MCF 10A (cell line): ENCODE measurements around the gene CHADL. TPM values are rescaled to one million over a fixed set of nuclear protein-coding genes. Genes with fewer than 3 reads are reported as not detected.

Experiments
- BruUV-seq: library from RNA; stranded (reverse); fragments of 400-500 nt; replicated peaks from 2 replicates; lab custom pipeline; 2021; lab: Mats Ljungman, UMichigan
- CTCF ChIA-PET: fragments of 300-600 bp; sonication (Branson Sonifier 250); formaldehyde crosslinking; extraction: SDS; loops from one replicate; lab custom pipeline; 2021; ENCODE audit warnings: antibody characterized with exemption, inconsistent platforms; lab: Yijun Ruan, JAX
- POLR2A ChIA-PET: fragments of 300-600, 350-650 bp; sonication (Branson Sonifier 250); formaldehyde crosslinking; extraction: SDS; loops from one replicate; lab custom pipeline; 2020; ENCODE audit warnings: antibody characterized with exemption, inconsistent platforms; lab: Yijun Ruan, JAX
- DNase-seq: peaks from one replicate; pipeline ENCODE4 v3.0.0-alpha.2; 2018; ENCODE audit not compliant: unreplicated experiment
- H3K27ac Mint-ChIP-seq: one replicate; pipeline ENCODE4 v1.8.0; 2022; ENCODE audit warnings: mild to moderate bottlenecking, low read depth, mixed read lengths; ENCODE audit not compliant: unreplicated experiment
- H3K27me3 Mint-ChIP-seq: one replicate; pipeline ENCODE4 v1.8.0; 2022; ENCODE audit warnings: mixed read lengths; ENCODE audit not compliant: insufficient read depth, unreplicated experiment
- H3K36me3 Mint-ChIP-seq: one replicate; pipeline ENCODE4 v1.8.0; 2022; ENCODE audit warnings: mild to moderate bottlenecking, moderate library complexity, mixed read lengths; ENCODE audit not compliant: insufficient read depth, unreplicated experiment
- H3K4me1 Mint-ChIP-seq: one replicate; pipeline ENCODE4 v1.8.0; 2022; ENCODE audit warnings: mixed read lengths; ENCODE audit not compliant: insufficient read depth, unreplicated experiment
- H3K4me3 Mint-ChIP-seq: one replicate; pipeline ENCODE4 v1.8.0; 2022; ENCODE audit warnings: mild to moderate bottlenecking, moderate library complexity, mixed read lengths; ENCODE audit not compliant: unreplicated experiment
- H3K9me3 Mint-ChIP-seq: one replicate; pipeline ENCODE4 v1.8.0; 2022; ENCODE audit warnings: mixed read lengths; ENCODE audit not compliant: unreplicated experiment
- intact Hi-C: fragments of 100-400 bp; cut with micrococcal nuclease; formaldehyde crosslinking; loops from 2 replicates; pipeline ENCODE4 v1.14.1; 2022
- total RNA-seq: library from RNA; stranded (reverse); gene quantifications from 2 replicates; pipeline ENCODE4 v1.2.3, GENCODE V29; 2022
- TF ChIP-seq, protein P1 (sequence below): fragments of 200-600 bp; IDR thresholded peaks from one replicate; pipeline ENCODE4 v1.8.0; 2022; ENCODE audit warnings: antibody characterized with exemption, mild to moderate bottlenecking; ENCODE audit not compliant: unreplicated experiment

Gene CHADL
- total RNA-seq, 1 experiment from 2014 or later: 0.51 TPM

- no TSS peak for BruUV-seq
- DNase-seq: no peak
- POLR2A ChIA-PET: interaction anchor here (1.0 kb wide), 1 partner anchor 9 kb away, joined by 3 read pairs; no protein-coding TSS in a partner anchor
Measured at GRCh38 chr22:41241133-41241676, 474 bp upstream of the CHADL start.

DNA sequence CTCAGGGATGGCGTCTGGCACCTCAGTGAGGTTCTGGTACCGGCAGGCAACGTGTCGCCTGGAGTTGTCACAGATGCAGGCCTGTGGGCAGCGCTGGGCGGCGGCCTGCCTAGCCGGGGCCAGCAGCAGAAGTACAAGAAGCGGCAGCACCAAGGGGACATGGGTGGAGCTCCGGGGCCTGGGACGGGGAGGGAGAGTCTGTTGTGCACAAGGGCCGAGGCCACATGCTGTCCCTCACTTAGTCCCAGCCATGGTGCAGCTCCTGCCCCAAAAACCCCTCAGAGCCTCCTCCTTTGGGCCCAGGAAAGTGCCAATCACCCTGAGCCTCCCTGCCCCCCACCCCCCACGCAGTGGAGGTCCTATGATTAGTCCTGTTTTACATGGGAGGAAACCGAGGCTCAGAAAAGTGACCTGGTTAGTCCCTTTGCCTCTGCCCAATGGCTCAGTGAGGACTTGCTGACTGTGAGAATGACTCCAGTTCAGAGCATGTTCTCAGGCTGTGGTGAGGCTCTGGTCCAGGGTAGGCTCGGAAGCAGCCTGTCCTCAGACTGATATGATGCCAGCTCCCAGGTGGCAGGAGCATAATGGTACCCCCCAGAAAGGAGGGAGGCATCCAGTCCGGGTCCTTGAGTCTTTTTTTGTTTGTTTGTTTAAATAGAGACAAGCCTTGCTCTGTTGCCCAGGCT, 1.1 kb downstream of the CHADL start:
- Mint-ChIP-seq H3K36me3 (no peaks in the 10 kb centered on the region), H3K9me3 (no peaks in the 10 kb centered on the region), H3K27me3 (no peaks in the 10 kb centered on the region), H3K27ac (no peak overlapping the region), H3K4me1 (no peaks in the 10 kb centered on the region), H3K4me3 (no peak overlapping the region)
- intact Hi-C loops: no loop called here
- ChIA-PET CTCF (no interaction called here), POLR2A (interaction anchor here (1.4 kb wide), 1 partner anchor 9 kb away, joined by 3 read pairs; no protein-coding TSS in a partner anchor)
- DNase-seq: no peak
- TF ChIP-seq, protein P1, sequence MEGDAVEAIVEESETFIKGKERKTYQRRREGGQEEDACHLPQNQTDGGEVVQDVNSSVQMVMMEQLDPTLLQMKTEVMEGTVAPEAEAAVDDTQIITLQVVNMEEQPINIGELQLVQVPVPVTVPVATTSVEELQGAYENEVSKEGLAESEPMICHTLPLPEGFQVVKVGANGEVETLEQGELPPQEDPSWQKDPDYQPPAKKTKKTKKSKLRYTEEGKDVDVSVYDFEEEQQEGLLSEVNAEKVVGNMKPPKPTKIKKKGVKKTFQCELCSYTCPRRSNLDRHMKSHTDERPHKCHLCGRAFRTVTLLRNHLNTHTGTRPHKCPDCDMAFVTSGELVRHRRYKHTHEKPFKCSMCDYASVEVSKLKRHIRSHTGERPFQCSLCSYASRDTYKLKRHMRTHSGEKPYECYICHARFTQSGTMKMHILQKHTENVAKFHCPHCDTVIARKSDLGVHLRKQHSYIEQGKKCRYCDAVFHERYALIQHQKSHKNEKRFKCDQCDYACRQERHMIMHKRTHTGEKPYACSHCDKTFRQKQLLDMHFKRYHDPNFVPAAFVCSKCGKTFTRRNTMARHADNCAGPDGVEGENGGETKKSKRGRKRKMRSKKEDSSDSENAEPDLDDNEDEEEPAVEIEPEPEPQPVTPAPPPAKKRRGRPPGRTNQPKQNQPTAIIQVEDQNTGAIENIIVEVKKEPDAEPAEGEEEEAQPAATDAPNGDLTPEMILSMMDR: no peak
- no TSS peak for BruUV-seq

More at GRCh38 chr22:41241133-41241676, 474 bp upstream of the CHADL start:
- intact Hi-C loops: no loop called here
- Mint-ChIP-seq H3K4me3 (no peak overlapping the region), H3K27me3 (no peaks in the 10 kb centered on the region), H3K36me3 (peaks cover under 1% of the 10 kb centered on the region), H3K27ac (no peak overlapping the region), H3K9me3 (no peaks in the 10 kb centered on the region), H3K4me1 (no peaks in the 10 kb centered on the region)
- TF ChIP-seq, protein P1: no peak
- CTCF ChIA-PET: interaction anchor here (0.6 to 1.0 kb wide), 2 partner anchors 290 to 987 kb away, joined by 3 read pairs; no protein-coding TSS in a partner anchor

GRCh38 chr22:41238570-41239442, 1.9 kb downstream of the CHADL start:
- H3K27ac Mint-ChIP-seq: no peak overlapping the region
- no peaks in the 10 kb centered on the region for H3K36me3 Mint-ChIP-seq
- CTCF ChIA-PET: interaction anchor here (0.6 to 4.1 kb wide), 4 partner anchors 9 to 408 kb away, joined by 3 to 37 read pairs (median 4); no protein-coding TSS in a partner anchor
- no peak for DNase-seq
- no peaks in the 10 kb centered on the region for H3K4me1 Mint-ChIP-seq
- POLR2A ChIA-PET: interaction anchor here (0.7 to 1.8 kb wide), 9 partner anchors 8 to 381 kb away, joined by 3 to 10 read pairs (median 4); partner anchors contain the start of genes RANGAP1, TEF and XPNPEP3
- no peak overlapping the region for H3K4me3 Mint-ChIP-seq
- H3K27me3 Mint-ChIP-seq: no peaks in the 10 kb centered on the region
- no TSS peak for BruUV-seq
- H3K9me3 Mint-ChIP-seq: no peaks in the 10 kb centered on the region
- TF ChIP-seq, protein P1: no peak
- intact Hi-C loops: no loop called here
